GM12878 (cell line): Measurements from ENCODE around the gene C11orf52.

Experiments
- LARP7 ChIP-seq: fragments of 450-650 bp; IDR thresholded peaks from 2 replicates; pipeline ENCODE4 v1.6.1; 2017; ENCODE audit warnings: mild to moderate bottlenecking
- MYC ChIP-seq: IDR thresholded peaks from 2 replicates; pipeline ENCODE4 v1.6.1; 2011; ENCODE audit warnings: mild to moderate bottlenecking, low read length, moderate library complexity, inconsistent platforms; ENCODE audit not compliant: insufficient read depth, insufficient replicate concordance, insufficient read length, severe bottlenecking
- NBN ChIP-seq: fragments of 450-650 bp; IDR thresholded peaks from 2 replicates; pipeline ENCODE4 v1.6.1; 2016
- NR2F1 ChIP-seq: fragments of 450-650 bp; conservative IDR thresholded peaks from 2 replicates; pipeline ENCODE4 v1.6.1; 2017; ENCODE audit warnings: mild to moderate bottlenecking
- POLR2A ChIP-seq: IDR thresholded peaks from 2 replicates; pipeline ENCODE4 v1.6.1; 2011; ENCODE audit warnings: low read depth, mild to moderate bottlenecking, low read length
- SREBF2 ChIP-seq: IDR thresholded peaks from 2 replicates; pipeline ENCODE4 v1.6.1; 2012; ENCODE audit warnings: mild to moderate bottlenecking, low read length
- SUZ12 ChIP-seq: fragments of 200-600 bp; sonication (generic); IDR thresholded peaks from one replicate; pipeline ENCODE4 v1.6.1; 2018; ENCODE audit warnings: antibody characterized with exemption, mild to moderate bottlenecking; ENCODE audit not compliant: unreplicated experiment
- TF ChIP-seq, protein P1 (sequence below), 3 experiments: IDR thresholded peaks in 2 of 3; conservative IDR thresholded peaks in 1 of 3; 2 replicates each; pipeline ENCODE4 v1.5.1; 2011; ENCODE audit warnings: low read depth in 3 of 3, low read length in 3 of 3, mild to moderate bottlenecking in 3 of 3, control low read depth in 2 of 3, moderate library complexity in 2 of 3, inconsistent platforms in 1 of 3, mixed read lengths in 1 of 3; ENCODE audit not compliant: control insufficient read depth in 2 of 3, insufficient read depth in 1 of 3; ENCODE audit errors: extremely low read depth in 1 of 3
- TF ChIP-seq, protein P2 (sequence below): fragments of 450-650 bp; conservative IDR thresholded peaks from 2 replicates; pipeline ENCODE4 v1.6.1; 2017; ENCODE audit warnings: mild to moderate bottlenecking, moderate library complexity
- TF ChIP-seq, protein P3 (sequence below): fragments of 450-650 bp; IDR thresholded peaks from 2 replicates; pipeline ENCODE4 v1.6.1; 2016; ENCODE audit warnings: mild to moderate bottlenecking

DNA sequence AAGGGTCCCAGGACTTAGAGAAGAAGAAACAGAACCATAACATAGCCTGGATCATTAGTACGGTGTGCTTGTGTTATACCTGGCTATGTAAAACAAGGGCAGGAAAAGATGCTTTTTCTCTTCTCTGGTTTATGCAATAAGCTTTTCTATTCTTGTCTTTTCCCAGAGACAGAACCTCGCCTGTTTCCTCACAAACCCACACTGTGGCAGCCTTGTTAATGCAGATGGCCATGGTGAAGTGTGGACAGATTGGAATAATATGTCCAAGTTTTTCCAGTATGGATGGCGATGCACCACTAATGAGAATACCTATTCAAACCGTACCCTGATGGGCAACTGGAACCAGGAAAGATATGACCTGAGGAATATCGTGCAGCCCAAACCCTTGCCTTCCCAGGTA, 36.5 kb upstream of the C11orf52 start:
- no peak for TF ChIP-seq NBN
- TF ChIP-seq NR2F1 = no peak
- no peak for TF ChIP-seq SUZ12
- TF ChIP-seq LARP7 = no peak
- TF ChIP-seq, protein P1, sequence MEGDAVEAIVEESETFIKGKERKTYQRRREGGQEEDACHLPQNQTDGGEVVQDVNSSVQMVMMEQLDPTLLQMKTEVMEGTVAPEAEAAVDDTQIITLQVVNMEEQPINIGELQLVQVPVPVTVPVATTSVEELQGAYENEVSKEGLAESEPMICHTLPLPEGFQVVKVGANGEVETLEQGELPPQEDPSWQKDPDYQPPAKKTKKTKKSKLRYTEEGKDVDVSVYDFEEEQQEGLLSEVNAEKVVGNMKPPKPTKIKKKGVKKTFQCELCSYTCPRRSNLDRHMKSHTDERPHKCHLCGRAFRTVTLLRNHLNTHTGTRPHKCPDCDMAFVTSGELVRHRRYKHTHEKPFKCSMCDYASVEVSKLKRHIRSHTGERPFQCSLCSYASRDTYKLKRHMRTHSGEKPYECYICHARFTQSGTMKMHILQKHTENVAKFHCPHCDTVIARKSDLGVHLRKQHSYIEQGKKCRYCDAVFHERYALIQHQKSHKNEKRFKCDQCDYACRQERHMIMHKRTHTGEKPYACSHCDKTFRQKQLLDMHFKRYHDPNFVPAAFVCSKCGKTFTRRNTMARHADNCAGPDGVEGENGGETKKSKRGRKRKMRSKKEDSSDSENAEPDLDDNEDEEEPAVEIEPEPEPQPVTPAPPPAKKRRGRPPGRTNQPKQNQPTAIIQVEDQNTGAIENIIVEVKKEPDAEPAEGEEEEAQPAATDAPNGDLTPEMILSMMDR (IDR thresholded peaks at IDR 0.05 in 2 of 3, conservative IDR thresholded peaks at IDR 0.05 in 1 of 3; ENCODE audit: control insufficient read depth in 2 of 3, extremely low read depth in 1 of 3, insufficient read depth in 1 of 3, low read depth in 3 of 3, low read length in 3 of 3) = no peak
- TF ChIP-seq MYC = no peak
- TF ChIP-seq, protein P2, sequence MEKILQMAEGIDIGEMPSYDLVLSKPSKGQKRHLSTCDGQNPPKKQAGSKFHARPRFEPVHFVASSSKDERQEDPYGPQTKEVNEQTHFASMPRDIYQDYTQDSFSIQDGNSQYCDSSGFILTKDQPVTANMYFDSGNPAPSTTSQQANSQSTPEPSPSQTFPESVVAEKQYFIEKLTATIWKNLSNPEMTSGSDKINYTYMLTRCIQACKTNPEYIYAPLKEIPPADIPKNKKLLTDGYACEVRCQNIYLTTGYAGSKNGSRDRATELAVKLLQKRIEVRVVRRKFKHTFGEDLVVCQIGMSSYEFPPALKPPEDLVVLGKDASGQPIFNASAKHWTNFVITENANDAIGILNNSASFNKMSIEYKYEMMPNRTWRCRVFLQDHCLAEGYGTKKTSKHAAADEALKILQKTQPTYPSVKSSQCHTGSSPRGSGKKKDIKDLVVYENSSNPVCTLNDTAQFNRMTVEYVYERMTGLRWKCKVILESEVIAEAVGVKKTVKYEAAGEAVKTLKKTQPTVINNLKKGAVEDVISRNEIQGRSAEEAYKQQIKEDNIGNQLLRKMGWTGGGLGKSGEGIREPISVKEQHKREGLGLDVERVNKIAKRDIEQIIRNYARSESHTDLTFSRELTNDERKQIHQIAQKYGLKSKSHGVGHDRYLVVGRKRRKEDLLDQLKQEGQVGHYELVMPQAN = no peak
- TF ChIP-seq, protein P3, sequence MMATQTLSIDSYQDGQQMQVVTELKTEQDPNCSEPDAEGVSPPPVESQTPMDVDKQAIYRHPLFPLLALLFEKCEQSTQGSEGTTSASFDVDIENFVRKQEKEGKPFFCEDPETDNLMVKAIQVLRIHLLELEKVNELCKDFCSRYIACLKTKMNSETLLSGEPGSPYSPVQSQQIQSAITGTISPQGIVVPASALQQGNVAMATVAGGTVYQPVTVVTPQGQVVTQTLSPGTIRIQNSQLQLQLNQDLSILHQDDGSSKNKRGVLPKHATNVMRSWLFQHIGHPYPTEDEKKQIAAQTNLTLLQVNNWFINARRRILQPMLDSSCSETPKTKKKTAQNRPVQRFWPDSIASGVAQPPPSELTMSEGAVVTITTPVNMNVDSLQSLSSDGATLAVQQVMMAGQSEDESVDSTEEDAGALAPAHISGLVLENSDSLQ = no peak
- no peak for TF ChIP-seq SREBF2
- no peak for TF ChIP-seq POLR2A
